Measurements from ENCODE around the gene PPP1R13B. TPM values are rescaled to one million over a fixed set of nuclear protein-coding genes. Genes with fewer than 3 reads are reported as not detected.

PPP1R13B gene
- total RNA-seq, 4 donors from 2014 or later: 12.7 to 25.0 (median 20.6) TPM

DNA sequence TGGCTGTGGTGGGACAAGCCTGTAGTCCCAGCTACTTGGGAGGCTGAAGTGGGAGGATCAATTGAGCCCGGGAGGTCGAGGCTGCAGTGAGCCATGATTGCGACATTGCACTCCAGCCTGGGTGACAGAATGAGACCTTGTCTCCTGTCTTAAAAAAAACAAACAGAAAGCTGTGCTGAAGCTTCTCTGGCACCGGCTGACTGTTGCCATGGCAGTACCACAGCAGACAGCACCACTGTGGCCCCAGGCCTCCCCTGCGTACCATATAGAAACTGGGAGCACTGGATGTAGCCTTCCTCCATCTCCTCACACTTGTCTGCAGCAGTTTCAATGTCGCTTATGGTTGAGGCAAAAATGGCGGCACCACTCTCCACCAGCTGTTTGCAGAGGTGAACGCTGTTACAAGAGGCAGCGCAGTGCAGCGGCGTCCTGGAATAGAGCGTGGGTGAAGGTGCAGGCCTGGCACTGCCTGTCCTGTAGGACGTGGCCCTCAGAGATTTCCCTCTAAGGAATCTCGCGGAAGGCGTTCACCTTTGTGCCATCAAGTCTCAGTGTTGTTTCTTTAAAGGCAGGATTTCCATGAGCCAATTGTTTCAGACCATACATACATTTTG lies 109.8 kb downstream of the PPP1R13B start:
- no peak for DNase-seq
- intact Hi-C loops (cut with DNase I): no loop called here
- TF ChIP-seq POLR2A (IDR thresholded peaks at IDR 0.05): no peak
- TF ChIP-seq, protein P1, sequence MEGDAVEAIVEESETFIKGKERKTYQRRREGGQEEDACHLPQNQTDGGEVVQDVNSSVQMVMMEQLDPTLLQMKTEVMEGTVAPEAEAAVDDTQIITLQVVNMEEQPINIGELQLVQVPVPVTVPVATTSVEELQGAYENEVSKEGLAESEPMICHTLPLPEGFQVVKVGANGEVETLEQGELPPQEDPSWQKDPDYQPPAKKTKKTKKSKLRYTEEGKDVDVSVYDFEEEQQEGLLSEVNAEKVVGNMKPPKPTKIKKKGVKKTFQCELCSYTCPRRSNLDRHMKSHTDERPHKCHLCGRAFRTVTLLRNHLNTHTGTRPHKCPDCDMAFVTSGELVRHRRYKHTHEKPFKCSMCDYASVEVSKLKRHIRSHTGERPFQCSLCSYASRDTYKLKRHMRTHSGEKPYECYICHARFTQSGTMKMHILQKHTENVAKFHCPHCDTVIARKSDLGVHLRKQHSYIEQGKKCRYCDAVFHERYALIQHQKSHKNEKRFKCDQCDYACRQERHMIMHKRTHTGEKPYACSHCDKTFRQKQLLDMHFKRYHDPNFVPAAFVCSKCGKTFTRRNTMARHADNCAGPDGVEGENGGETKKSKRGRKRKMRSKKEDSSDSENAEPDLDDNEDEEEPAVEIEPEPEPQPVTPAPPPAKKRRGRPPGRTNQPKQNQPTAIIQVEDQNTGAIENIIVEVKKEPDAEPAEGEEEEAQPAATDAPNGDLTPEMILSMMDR (IDR thresholded peaks at IDR 0.05): no peak
- Histone ChIP-seq H3K4me3 (no peak overlapping the region), H3K4me1 (peaks cover 23 to 73% (median 48%) of the 10 kb centered on the region in 3 donors), H3K36me3 (peaks cover 8 to 99% (median 34%) of the 10 kb centered on the region in 3 donors), H3K27ac (peak overlapping the region; percentile 50 to 92 (median 82)), H3K27me3 (no peaks in the 10 kb centered on the region), H3K9me3 (no peaks in the 10 kb centered on the region)
- 82 to 87% methylated on average over 7 to 11 of the region's 16 CpGs for WGBS, 2 donors

DNA sequence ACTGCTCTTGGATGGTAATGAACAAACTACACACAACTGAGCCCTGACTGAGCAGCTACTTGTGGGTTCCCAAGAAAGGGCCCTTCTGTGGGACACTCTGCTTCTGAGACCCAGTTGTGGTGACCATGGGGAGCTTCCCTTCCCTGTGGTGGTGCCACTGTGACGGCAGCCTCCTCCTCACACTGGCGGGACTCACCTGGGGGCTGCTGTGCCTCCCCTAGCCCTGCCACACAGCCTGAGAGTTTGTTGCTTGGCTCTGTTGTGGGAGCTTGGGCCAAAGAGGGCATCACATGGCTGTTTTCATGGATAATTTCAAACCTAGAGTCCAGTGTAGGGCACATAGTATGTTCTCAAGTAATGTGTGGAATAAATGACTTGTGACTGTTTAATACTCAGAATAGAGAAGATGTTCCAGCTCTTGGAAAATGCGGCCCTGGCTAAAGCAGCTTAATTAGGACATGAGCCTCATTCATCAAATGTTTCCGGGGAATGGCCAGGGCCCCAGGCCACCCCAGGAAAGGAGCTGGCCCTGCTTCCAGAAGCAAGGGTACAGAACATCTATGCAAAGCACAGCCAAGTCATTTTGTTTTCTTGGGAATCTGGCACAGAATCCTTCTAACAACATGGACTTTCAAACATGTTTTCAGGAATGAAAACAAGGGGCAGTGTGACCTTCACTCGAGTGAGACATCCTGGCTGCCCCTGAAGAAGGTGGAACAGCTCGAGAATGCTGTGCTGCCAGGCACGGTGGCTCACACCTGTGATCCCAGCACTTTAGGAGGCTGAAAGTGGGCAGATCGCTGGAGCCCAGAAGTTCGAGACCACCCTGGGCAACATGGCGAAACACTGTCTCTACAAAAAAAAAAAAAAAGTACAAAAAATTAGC lies 110.6 kb downstream of the PPP1R13B start:
- DNase-seq: no peak
- intact Hi-C loops (cut with DNase I): no loop called here
- peaks cover 23 to 72% (median 49%) of the 10 kb centered on the region in 3 donors for H3K4me1 ChIP-seq
- TF ChIP-seq, protein P1 (IDR thresholded peaks at IDR 0.05): no peak
- TF ChIP-seq POLR2A (IDR thresholded peaks at IDR 0.05): no peak
- H3K9me3 ChIP-seq: no peaks in the 10 kb centered on the region
- peak overlapping the region in 1 of 4 donors; percentile 1 for H3K4me3 ChIP-seq
- peak overlapping the region; percentile 79 to 92 (median 88) for H3K27ac ChIP-seq
- WGBS, 2 donors: 66 to 83% methylated on average over 8 to 10 of the region's 10 CpGs
- no peaks in the 10 kb centered on the region for H3K27me3 ChIP-seq
- H3K36me3 ChIP-seq: peaks cover 8 to 99% (median 39%) of the 10 kb centered on the region in 3 donors

DNA sequence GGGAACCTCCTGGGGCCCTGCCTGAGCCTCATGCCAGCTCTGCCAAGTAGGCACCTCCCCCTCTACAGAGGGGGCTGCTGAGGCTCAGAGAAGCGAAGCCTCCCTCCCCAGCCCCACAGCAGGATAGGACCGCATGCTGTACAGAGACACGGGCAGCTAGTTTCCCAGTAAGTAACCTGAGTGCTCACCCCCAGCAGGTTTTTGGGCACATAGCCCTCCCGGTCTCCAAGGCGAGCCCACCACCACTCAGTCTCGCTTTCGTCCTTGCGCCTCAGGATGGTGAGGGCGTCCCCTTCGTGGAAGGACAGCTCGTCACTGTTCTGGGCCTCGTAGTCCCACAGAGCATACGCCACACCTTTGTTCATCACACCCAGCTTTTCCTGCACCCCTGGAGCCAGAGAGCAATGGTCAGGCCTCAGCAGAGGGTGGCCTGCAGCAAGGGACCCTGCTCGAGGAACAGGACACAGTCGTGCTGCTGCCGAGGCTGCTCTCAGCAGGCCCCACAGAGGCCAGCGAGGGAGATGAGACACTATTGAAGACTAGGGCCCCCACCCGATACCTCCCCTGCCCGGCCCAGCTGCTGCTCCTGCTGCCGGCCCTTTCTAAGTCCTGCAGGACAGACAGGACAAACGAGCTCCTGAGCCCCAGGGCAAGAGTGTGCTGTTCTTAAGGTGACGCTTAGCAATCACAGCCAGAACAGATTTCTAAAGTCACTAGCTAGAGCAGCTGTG lies 111.4 kb downstream of the PPP1R13B start:
- Histone ChIP-seq H3K27ac (peak overlapping the region; percentile 79 to 92 (median 88)), H3K36me3 (peaks cover 8 to 99% (median 33%) of the 10 kb centered on the region in 3 donors), H3K27me3 (no peaks in the 10 kb centered on the region), H3K9me3 (no peaks in the 10 kb centered on the region), H3K4me1 (peaks cover 23 to 77% (median 49%) of the 10 kb centered on the region in 3 donors), H3K4me3 (peak overlapping the region in 1 of 4 donors; percentile 1)
- TF ChIP-seq, protein P1 (IDR thresholded peaks at IDR 0.05): no peak
- no peak for TF ChIP-seq POLR2A (IDR thresholded peaks at IDR 0.05)
- no peak for DNase-seq
- intact Hi-C loops (cut with DNase I): no loop called here
- 67 to 83% methylated on average over 8 to 10 of the region's 22 CpGs for WGBS, 2 donors

DNA sequence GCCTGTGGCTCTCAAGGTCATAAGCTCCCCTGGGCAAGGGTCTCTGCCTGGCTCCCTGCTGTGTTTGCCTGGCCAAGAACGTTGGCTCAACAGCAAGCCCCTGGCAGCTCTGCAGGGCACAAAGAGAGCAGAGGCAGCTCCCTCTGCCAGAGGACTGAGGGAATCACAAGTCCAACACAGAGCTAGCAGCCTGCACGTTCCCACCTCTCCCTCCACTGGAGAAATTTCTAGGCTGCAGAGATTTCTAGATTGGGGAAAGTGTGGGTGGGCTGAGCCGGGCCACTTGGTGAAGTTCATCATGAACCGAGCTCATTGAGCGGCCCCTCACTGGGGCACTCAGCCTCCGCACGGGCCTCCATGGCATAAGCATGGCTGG lies 111.9 kb downstream of the PPP1R13B start:
- Histone ChIP-seq H3K36me3 (peaks cover 9 to 97% (median 33%) of the 10 kb centered on the region in 3 donors), H3K4me3 (no peak overlapping the region), H3K9me3 (no peaks in the 10 kb centered on the region), H3K27ac (peak overlapping the region; percentile 79 to 92 (median 88)), H3K27me3 (no peaks in the 10 kb centered on the region), H3K4me1 (peaks cover 27 to 82% (median 55%) of the 10 kb centered on the region in 3 donors)
- intact Hi-C loops (cut with DNase I): no loop called here
- DNase-seq: no peak
- TF ChIP-seq POLR2A (IDR thresholded peaks at IDR 0.05): no peak
- TF ChIP-seq, protein P1 (IDR thresholded peaks at IDR 0.05): no peak
- WGBS, 2 donors: 44 to 100% methylated on average over 1 to 5 of the region's 7 CpGs

Measured in esophagus squamous epithelium (tissue), 5 donors.